ENCODE measurements around the gene MPV17L2.
A peak's percentile ranks its signal among the peaks of the same experiment; 100 is the strongest.

The MPV17L2 gene

GRCh38 chr19:18218600-18218999 lies 25.6 kb downstream of the MPV17L2 start:
- no peak for DNase-seq

- no peak for DNase-seq
These were observed 27.1 kb downstream of the MPV17L2 start for GRCh38 chr19:18219911-18220631.

- no peak for DNase-seq
These were observed 27.7 kb downstream of the MPV17L2 start for GRCh38 chr19:18220632-18221275.

- no peak for DNase-seq
These were observed 29.1 kb downstream of the MPV17L2 start for GRCh38 chr19:18221815-18222725.

- DNase-seq: peak; percentile 24 to 66 (median 40)
These were observed 31.0 kb downstream of the MPV17L2 start for GRCh38 chr19:18223860-18224524.

GRCh38 chr19:18224525-18225354 lies 31.7 kb downstream of the MPV17L2 start:
- peak; percentile 99 for DNase-seq

GRCh38 chr19:18225355-18225701 lies 32.3 kb downstream of the MPV17L2 start:
- DNase-seq: no peak

GRCh38 chr19:18225702-18226468 lies 32.9 kb downstream of the MPV17L2 start, which contains the start of gene PDE4C:
PDE4C (minus strand) TSS chr19:18226438; CDS start chr19:18226415, 23 bp downstream.
- DNase-seq: peak in 1 of 4 experiments; percentile 26

- no peak for DNase-seq
These were observed 34.1 kb downstream of the MPV17L2 start for GRCh38 chr19:18226956-18227780.

- DNase-seq: no peak
These were observed 34.8 kb downstream of the MPV17L2 start for GRCh38 chr19:18227781-18228271.

GRCh38 chr19:18229474-18229873 lies 36.5 kb downstream of the MPV17L2 start:
- DNase-seq: no peak

GRCh38 chr19:18229915-18230314 lies 36.9 kb downstream of the MPV17L2 start:
- DNase-seq: no peak

- peak; percentile 55 to 79 (median 76) for DNase-seq
These were observed 38.1 kb downstream of the MPV17L2 start for GRCh38 chr19:18230941-18231734.

- DNase-seq: peak in 3 of 4 experiments; percentile 49 to 59 (median 56)
These were observed 38.8 kb downstream of the MPV17L2 start for GRCh38 chr19:18231775-18232174.

- DNase-seq: peak in 2 of 4 experiments; percentile 33 to 34
These were observed 39.7 kb downstream of the MPV17L2 start for GRCh38 chr19:18232540-18233223.

GRCh38 chr19:18233224-18233825 lies 40.3 kb downstream of the MPV17L2 start:
- peak; percentile 48 to 78 (median 63) for DNase-seq

- DNase-seq: no peak
These were observed 41.2 kb downstream of the MPV17L2 start for GRCh38 chr19:18234194-18234593.

GRCh38 chr19:18239303-18239702 lies 46.3 kb downstream of the MPV17L2 start:
- DNase-seq: peak in 1 of 4 experiments; percentile 39

Measured in suppressor macrophage (primary cell).